ENCODE measurements around the gene HOXA9. TPM values are rescaled to one million over a fixed set of nuclear protein-coding genes. Genes with fewer than 3 reads are reported as not detected.

HOXA9 gene
- total RNA-seq, 1 donor from 2014 or later: not detected

DNA sequence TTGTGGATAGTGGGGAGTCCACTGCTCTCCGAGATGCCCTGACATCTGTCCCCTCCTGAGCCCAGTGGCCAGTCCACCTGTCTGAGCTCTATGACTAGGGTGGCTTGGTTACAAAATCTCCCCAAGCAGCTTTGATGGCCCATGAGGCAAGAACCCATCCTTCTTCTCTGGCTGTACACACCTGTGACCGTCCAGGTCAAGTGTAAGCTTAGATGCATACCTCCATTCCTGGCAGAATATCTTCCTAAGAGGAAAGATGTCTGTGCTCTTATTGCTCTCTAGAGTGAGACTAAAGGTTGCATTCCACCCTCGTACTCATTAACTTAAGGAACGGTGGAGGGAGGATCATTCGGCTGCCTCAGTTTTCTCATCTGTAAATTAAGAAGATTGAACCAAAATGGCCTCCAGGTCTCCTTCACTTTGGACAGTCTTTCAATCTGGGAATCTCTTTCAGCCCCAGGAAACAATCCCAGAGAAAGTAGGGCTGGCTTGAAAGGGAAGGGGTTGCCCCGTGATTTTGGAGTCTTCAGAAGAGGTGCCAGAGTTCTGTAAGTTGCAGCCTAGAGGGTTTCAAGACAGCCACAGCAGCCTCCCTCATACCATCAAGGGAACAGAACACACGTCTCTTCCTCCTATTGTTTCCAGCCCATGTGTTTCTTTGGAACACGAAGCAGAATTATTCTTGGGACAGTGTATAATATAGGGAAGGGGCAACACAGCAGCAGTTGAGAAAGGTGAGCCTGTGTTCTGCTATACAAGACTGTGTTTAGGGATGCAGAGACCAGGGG lies 40.2 kb downstream of the HOXA9 start:
- intact Hi-C loops (cut with DNase I): no loop called here
- Histone ChIP-seq H3K4me3 (no peak overlapping the region), H3K36me3 (no peaks in the 10 kb centered on the region), H3K27ac (peak overlapping the region; percentile 89 to 97), H3K9me3 (no peaks in the 10 kb centered on the region), H3K27me3 (no peaks in the 10 kb centered on the region), H3K4me1 (peaks cover 0 to 8% of the 10 kb centered on the region in 2 donors)
- DNase-seq (ENCODE audit: low spot score in 2 of 2): no peak
- TF ChIP-seq, protein P1, sequence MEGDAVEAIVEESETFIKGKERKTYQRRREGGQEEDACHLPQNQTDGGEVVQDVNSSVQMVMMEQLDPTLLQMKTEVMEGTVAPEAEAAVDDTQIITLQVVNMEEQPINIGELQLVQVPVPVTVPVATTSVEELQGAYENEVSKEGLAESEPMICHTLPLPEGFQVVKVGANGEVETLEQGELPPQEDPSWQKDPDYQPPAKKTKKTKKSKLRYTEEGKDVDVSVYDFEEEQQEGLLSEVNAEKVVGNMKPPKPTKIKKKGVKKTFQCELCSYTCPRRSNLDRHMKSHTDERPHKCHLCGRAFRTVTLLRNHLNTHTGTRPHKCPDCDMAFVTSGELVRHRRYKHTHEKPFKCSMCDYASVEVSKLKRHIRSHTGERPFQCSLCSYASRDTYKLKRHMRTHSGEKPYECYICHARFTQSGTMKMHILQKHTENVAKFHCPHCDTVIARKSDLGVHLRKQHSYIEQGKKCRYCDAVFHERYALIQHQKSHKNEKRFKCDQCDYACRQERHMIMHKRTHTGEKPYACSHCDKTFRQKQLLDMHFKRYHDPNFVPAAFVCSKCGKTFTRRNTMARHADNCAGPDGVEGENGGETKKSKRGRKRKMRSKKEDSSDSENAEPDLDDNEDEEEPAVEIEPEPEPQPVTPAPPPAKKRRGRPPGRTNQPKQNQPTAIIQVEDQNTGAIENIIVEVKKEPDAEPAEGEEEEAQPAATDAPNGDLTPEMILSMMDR (IDR thresholded peaks at IDR 0.05): no peak

DNA sequence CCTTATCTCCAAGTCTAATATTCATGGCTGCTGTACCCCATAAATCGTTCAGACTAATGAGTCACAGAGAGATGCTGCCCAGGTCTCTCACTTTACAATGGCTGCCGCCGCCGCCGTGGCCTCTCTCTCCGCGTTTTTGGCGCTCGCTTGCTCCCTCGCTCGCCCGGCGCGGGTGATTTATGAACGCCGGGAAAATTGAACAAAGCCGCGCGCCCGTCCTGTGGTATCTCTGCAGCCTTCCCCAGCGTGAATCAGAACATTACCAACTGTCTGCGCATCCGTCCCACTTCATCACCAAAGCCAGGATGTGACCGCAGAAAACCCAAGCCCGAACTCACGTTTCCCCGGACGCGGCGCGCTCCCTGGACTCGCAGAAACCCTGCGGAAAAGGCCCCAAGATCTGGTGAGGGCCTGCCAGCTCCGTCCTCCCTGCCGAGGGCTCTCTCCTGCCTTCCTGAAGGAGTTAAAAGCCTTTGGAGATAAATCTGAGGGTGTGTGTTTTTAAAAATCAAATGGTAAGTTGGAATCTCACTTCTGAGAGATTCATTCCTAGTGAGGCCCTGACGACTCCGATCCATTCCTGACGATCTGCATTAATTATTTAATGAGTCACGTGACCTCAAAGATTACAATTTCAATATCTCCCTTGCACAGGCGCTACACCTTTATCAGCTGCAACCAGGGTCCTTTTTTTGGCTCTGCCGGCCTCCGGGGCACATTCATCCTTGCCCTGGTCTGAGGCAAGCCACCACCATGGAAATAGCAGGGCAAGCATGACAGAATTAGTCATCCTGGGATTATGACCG lies 41.0 kb downstream of the HOXA9 start:
- no peaks in the 10 kb centered on the region for H3K9me3 ChIP-seq
- H3K4me1 ChIP-seq: peaks cover 0 to 16% of the 10 kb centered on the region in 2 donors
- TF ChIP-seq, protein P1 (IDR thresholded peaks at IDR 0.05): no peak
- H3K4me3 ChIP-seq: peak overlapping the region; percentile 42 to 67
- DNase-seq (ENCODE audit: low spot score in 2 of 2): peak in 1 of 2 donors; percentile 81
- no peaks in the 10 kb centered on the region for H3K27me3 ChIP-seq
- intact Hi-C loops (cut with DNase I): no loop called here
- H3K36me3 ChIP-seq: no peaks in the 10 kb centered on the region
- peak overlapping the region; percentile 89 to 97 for H3K27ac ChIP-seq

- peak overlapping the region; percentile 42 to 67 for H3K4me3 ChIP-seq
- H3K4me1 ChIP-seq: peaks cover 0 to 21% of the 10 kb centered on the region in 2 donors
- H3K27ac ChIP-seq: peak overlapping the region; percentile 89 to 97
- intact Hi-C loops (cut with DNase I): loop anchor here (2.0 kb wide), 1 partner anchor 19 kb away; no protein-coding TSS in a partner anchor
- TF ChIP-seq, protein P1 (IDR thresholded peaks at IDR 0.05): no peak
- no peaks in the 10 kb centered on the region for H3K9me3 ChIP-seq
- no peaks in the 10 kb centered on the region for H3K36me3 ChIP-seq
- DNase-seq (ENCODE audit: low spot score in 2 of 2): peak in 1 of 2 donors; percentile 58
- H3K27me3 ChIP-seq: no peaks in the 10 kb centered on the region
These were observed 41.8 kb downstream of the HOXA9 start for GRCh38 chr7:27123477-27124053.

DNA sequence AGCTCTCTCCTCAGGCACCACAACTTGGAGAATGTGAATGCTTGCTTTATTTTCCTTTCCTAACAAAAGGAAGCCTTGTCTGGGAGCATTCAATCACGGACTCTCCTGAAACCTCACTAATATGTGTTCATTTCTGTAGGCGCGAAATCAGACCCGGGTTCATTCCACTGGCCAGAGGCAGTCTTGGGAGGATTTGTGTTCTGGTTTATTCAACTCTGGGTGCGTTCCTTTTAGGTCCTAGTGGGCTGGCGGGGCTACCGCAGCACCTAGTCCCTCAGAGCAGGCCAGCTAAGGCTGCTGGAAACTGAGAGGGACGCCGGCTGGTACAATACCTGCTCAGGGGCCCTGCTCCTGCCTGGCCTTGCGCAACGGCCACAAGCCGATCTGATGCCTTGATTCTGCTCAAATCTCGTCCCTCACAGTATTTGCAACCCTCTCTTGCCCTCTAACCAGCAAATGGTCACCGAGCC lies 42.3 kb downstream of the HOXA9 start:
- Histone ChIP-seq H3K36me3 (no peaks in the 10 kb centered on the region), H3K27ac (peak overlapping the region; percentile 89 to 97), H3K9me3 (no peaks in the 10 kb centered on the region), H3K4me1 (peaks cover 0 to 22% of the 10 kb centered on the region in 2 donors), H3K27me3 (no peaks in the 10 kb centered on the region), H3K4me3 (peak overlapping the region; percentile 42 to 67)
- TF ChIP-seq, protein P1 (IDR thresholded peaks at IDR 0.05): no peak
- peak in 1 of 2 donors; percentile 54 for DNase-seq (ENCODE audit: low spot score in 2 of 2)
- intact Hi-C loops (cut with DNase I): loop anchor here (2.0 kb wide), 1 partner anchor 18 kb away; no protein-coding TSS in a partner anchor
